ENCODE data around the gene GPC4.
"Not testable (repeated sequence)": the region's sequence is repeated elsewhere in the genome, so short reads cannot be mapped to it uniquely, and the experiment has no call there.

The GPC4 gene

DNA sequence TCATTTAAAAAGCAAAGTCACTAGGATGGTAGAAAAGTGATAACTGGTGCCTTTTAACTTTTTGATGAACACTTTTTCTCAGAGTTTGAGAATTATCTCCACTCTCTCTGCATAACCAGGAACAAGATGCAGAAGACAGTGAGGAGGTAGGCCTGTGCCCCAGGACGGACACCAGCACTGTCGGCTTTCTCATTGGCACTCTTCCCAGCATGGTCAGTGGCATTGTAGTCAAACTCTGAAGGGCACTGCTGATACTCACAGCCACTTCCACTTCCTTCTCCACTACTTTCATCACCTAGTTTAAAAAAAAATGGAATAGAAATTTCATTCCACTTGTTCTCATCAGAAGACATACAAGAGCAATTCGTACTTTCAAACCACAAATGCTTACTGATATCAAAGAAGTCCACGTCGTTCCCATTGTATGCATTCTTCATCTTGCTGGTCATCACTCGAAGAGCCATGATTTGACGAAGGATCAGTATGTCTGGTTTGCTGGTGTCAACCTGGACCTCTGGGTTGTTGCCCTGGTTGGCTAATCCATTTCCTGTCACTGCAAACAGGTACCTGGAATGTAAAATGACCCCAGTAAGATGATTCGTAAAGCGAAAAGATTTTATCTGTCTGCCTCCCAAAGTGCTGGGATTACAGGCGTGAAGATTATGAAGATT, 112.4 kb downstream of the GPC4 start:
- DNase-seq = no peak

DNA sequence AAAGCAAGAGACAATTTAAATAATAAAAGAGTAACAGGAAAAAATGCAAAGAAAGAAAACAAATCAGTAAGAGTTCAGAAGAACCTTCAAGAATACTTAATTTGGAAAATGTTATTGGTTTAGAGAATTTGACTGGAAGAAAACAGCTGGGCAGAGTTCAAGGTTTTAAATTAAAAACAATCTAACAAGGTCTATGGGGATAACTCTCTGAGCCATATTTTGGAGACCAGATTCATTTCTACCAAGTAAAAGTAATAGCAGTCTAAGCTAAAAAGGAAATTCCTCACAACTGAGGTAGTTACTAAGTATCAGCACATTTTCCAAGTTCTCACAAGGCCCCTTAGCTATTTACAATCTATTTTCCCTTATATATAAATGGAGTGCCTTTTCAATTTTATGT, 114.7 kb downstream of the GPC4 start:
- DNase-seq = no peak

DNA sequence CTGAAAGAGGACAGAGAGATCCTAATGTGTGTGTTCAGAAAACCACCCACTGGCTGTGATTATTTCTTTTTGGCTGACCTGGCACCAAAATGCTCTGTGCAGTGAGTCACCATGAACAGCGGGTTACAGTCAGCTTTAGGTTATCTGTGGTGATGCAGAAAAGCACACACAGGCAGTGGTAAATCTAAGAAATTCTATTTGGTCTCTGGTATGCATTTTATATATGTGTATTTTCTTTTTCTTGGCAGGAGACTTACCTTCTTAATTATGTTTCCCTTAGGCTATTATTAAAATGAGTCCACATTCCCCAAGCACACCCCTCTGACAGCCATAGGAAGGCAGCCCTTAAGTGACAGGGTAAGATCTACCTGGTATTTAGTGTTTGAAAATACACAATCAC, 118.0 kb downstream of the GPC4 start:
- no peak for DNase-seq

DNA sequence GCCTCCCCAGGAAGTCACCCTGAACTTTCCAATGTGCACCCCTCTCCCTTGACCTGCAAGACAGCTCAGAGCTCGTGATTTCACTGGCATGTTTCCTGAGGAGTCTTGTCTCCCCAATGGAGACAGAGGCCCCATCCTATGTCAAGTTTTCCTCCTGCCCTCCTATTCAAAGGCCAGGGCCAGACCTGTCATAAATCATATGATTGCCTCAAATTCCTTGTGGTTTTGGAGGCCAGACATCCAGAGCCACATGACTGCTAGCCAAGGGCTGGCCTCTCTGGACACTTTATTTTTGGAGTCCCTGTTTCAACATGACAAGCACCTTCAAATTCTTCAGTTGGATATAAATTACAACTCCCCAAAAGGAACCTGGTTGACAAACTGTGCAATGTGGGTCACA, 121.2 kb downstream of the GPC4 start:
- DNase-seq = no peak

DNA sequence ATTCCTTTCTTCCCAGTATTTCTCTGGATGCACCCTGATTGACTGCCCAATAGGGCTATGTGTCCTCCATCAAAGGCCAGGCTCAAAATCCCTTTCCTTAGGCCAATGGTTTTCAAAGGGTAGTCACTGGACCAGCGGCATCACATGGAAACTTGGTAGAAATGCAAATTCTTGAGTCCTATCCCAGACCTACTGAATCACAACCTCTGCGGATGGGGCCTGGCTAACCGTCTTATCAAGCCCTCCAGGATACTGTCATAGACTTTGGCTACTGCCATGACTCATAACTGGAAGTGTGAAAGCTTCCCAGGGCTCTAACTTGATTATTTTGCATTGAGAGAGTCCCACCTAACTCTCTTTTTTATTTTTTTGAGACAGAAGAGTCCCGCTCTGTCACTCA, 125.2 kb downstream of the GPC4 start:
- no peak for DNase-seq

DNA sequence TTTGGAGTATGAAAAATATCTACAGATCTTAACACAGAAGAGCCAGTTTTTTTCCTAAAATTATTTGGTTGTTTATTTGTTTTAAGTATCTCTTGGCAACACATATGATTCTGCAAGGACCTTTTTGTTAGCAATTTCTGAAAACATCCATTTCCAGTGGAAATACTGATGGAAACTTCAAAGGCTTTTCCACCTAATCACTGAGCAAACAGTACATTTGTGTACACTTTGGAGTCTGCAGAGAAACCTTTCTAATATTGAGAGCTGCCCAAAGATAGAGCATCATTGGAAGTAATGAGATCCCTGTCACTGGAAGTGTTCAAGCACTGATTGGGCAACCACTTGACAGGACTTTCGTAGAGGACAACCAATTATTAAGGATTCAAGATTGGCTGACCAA, 127.4 kb downstream of the GPC4 start:
- DNase-seq = no peak

DNA sequence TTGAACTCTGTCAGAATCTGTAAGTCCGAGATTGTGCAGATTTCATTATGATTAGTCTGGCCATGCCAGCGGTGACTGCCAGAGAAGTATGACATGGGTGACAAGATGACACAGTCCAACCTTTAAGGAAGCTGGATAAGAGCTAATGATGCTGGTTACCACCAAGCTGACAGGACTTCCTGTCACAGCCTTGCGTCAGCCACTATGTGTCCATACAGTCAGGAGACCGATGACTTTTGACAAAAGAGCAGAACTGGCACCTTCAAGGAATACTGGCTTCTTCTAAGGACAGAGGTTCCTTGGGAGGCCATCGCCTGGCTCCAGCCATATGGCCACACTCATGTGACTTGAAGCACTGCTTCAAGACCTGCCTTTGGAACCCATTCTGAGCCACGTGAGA, 129.9 kb downstream of the GPC4 start:
- no peak for DNase-seq

DNA sequence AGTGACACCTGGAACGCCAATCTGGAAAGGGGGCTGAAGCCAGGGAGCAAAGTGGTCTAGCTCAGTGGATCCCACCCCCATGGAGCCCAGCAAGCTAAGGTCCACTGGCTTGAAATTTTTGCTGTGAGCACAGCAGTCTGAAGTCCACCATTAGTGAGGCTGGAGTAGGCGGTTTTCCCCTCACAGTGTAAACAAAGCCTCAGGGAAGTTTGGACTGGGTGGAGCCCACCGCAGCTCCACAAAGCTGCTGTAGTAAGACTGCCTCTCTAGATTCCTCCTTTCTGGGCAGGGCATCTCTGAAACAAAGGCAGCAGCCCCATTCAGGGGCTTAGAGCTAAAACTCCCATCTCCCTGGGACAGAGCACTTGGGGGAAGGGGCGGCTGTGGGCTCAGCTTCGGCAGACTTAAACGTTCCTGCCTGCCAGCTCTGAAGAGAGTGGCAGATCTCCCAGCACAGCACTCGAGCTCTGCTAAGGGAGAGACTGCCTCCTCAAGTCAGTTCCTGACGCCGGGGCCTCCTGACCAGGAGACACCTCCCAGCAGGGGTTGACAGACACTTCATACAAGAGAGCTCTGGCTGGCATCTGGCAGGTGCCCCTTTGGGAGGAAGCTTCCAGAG, 136.1 kb downstream of the GPC4 start:
- DNase-seq = not testable (repeated sequence)

DNA sequence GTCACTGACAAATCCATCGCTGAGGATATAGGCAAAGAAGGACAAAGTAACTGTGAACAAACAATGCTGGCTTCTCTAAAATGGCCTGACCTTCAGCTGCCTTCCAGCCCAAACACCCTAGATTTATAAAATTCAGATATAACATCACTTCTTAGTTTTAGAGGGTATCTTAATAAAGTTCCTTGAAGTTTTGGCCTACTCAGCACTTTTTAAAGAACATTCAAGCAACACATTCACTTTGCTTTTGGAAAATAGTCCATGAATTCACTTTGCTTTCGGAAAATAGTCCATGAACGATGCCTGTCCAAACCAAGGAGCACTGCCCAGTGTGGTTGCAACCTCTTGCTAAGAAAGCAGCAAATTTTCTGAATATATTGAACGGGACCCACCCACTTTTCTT, 142.1 kb downstream of the GPC4 start:
- DNase-seq = no peak

DNA sequence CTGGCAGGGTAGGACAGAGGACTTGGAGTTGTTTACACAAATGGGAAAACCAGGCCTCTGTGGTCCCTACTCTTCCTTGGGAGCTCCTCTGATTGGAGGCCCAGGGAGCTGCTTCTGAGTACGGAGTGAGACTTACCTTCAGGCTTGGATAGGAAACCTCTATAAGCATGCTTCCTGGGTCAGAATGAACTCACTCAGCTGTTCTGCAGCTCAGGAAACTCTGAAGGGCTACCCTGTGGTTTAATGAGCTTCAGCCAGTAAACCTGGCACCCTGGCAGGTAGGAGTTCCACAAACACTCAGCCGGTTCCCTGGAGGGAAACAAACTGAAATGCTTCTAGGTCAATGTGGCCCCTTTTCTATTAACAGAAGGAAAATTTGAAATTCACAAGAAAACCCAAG, 146.1 kb downstream of the GPC4 start:
- DNase-seq = no peak

DNA sequence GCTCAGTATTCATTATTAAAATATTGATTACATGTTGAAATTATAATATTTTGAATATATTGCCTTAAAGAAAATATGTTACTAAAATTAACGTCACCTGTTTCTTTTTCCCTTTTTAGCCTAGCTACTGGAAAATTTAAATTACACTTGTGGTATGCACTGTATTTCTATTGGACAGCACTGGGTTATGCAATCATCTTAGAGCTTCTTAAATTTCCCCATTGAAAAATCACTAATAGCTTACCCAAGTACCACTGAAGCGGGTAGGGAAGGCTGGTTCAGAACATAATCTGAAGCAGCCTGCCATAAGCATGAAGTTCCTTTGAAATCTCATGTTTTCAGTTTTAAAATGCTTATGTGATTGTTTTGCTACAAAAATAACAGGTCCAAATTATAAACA, 147.7 kb downstream of the GPC4 start:
- DNase-seq = no peak

DNA sequence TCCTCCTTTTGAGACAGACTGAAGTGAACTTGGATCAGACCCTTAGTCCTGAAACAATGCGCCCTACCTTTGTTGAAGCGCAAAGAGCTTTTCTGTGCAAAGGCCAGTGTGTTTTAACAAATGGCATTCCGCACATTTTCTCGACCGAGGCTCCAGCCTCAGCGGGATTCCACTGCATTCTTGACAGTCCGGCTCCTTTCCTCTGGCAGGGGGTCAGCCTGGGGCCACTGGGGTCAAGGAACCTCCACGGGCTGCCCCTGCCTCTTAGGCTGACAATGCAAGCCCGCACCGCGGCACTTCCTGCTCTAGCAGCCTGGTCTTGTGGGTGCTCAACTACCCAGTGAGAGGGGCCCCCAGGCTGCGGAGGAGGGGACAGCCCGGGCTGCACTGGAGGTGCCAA, 150.0 kb downstream of the GPC4 start:
- DNase-seq = no peak

DNA sequence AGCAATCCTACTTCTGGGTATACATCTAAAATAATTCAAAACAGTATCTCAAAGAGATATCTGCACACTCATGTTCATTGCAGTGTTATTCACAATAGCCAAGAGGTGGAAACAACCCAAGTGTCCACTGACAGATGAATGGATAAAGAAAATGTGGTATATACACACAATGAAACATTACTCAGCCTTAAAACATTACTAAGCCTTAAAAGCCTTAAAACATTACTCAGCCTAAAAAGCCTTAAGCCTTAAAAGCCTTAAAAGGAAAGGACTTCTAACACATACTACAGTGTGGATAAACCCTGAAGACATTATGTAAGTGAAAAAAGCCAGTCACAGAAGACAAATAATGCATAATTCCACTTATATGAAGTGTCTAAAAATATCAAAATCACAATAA, 156.8 kb downstream of the GPC4 start:
- DNase-seq = no peak

DNA sequence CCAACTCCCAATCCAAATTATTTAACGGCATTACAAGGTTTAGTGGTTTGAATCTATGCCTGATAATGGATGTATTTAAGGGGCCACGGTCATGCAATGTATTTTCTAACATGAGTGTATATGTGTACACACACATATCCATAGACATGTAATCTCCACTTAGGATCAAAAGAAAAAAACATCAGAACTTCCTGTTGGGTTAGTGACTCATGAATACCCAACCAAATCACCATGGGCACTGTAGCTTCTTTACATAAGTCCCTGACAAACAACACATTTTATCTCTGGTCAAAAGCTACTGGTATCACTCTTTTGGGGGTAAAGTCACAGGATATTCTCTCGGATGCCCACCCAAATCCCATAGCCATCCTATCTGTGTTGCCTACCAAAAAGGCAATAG, 160.6 kb downstream of the GPC4 start:
- DNase-seq = no peak

DNA sequence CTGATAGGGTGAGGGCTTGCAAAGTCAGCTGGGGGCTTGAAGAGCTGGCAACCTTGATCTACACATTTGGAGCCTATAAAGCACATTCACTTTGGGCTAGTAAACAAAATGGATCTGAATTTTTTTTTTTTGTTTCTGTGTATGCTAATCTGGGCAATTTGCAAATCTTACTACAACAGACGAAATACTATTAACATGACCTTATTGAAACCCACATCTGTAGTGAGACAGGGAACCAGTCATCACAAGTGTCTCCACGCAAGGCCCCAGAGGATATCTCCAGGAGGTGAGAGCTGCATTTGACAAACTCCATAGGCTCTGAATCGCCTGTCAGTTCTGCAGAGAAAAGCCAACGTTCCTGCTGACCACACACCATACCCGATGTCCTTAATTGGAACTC, 164.1 kb downstream of the GPC4 start:
- DNase-seq = no peak

DNA sequence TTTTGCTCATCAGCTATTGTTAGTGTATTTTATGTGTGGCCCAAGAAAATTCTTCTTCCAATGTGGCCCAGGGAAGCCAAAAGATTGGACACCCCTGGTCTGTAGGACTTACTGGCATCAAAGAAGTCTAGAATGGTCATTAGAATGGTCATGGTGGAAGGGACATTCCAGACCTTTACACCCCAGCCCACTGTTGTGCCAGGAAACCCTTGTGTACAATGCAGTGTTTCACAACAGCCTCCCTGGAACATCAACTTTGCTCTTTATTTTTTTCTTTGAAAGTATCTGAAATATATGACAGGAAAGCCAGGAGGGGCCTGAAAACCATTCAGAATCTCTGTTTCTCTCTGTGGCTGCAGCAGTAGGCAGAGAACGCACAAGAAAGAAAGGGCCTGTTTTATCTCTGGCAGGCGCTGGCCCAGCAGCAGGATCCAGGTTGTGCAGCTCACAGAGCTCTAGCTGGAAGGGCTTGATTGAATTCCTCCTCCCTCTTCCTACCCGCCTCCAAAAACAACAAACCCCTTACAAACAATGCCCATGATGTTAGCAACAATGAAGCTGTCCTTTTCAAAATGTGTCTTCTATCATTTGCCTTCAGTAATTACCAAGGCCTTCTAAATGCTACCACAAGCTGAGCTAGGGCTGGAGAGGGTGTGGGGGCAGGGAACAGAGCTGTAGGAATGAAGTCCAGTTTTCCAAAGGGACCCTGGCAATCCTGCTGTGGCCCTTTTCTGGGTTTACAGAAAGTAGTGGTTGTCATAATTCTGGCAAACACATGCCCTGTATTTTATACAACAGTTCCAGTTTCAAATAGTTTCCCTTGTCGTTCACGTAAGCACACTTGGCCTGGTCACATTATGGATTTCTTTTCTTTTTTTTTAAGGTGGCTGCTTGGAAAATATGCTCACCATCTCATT, 164.8 kb downstream of the GPC4 start:
- DNase-seq = no peak

All from CD4-positive, alpha-beta T cell treated with Interleukin-6 for 4 hours (primary cell).